ENCODE data around the gene ANKRD33. TPM values are rescaled to one million over a fixed set of nuclear protein-coding genes. Genes with fewer than 3 reads are reported as not detected.

ANKRD33 gene
- total RNA-seq, 1 experiment from 2014 or later: not detected

DNA sequence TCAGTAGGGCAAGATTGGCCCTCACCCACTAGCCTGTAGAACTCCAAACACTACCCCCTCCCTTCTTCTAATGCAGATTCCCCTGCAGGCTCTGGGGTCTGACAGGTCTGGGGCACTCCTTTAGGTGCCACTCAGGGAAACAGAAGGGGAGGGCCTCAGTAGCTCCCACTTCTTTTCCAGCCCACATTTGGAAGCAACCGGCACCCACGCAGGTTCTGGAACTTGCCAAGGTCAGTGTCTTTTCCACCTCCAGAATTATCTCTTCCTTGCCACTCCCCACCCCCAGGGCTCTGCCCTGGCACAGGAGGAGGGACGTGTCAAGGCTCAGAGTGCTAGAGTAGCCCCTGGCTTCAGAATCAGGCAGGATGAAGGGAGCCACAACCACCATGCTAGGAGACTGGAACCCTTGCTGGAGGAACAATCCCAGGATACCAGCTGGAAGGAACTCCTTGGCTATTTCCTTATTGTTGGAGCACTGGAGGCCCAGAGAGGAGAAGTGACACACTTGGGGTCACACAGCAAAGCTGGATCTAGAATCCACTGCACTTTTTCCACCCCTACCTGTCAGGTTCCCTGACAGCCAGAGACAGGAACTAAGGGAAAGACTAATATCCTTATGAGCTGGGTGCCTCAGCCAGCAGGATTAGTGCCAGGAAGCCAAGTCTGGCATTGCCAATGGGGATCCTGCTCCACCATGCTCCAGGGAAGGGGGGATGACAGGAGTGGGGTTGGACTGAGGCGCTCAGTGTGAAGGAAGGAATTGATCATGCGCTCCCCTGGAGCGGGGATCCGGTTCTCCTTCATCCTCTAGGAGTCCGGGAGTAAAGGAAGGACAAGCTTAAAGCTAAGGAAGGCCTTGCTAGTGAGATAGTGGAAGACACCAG, 37.6 kb upstream of the ANKRD33 start:
- ChIA-PET CTCF (interaction anchor here (0.6 kb wide), 1 partner anchor 310 kb away, joined by 5 read pairs; no protein-coding TSS in a partner anchor), POLR2A (ENCODE audit: low non-redundant PET) (interaction anchor here (1.0 kb wide), 1 partner anchor 104 kb away, joined by 8 read pairs; no protein-coding TSS in a partner anchor)
- Histone ChIP-seq H3K36me3 (ENCODE audit: insufficient read depth, low read length, poor library complexity, severe bottlenecking) (no peaks in the 10 kb centered on the region), H3K4me1 (ENCODE audit: insufficient read depth, low read length, poor library complexity, severe bottlenecking) (peaks cover 6% of the 10 kb centered on the region), H3K4me3 (ENCODE audit: low read depth, low read length, poor library complexity, severe bottlenecking) (no peak overlapping the region), H3K9me3 (ENCODE audit: low read depth, low read length, poor library complexity, severe bottlenecking) (no peaks in the 10 kb centered on the region), H3K27ac (ENCODE audit: low read depth, low read length, poor library complexity, severe bottlenecking) (no peak overlapping the region), H3K27me3 (replicated peaks; ENCODE audit: insufficient read depth, low read depth, low read length, poor library complexity) (peaks cover 15% of the 10 kb centered on the region)
- DNase-seq (ENCODE audit: low spot score): no peak
- intact Hi-C loops (cut with micrococcal nuclease; ENCODE audit: unreplicated experiment): no loop called here
- TF ChIP-seq, protein P1, sequence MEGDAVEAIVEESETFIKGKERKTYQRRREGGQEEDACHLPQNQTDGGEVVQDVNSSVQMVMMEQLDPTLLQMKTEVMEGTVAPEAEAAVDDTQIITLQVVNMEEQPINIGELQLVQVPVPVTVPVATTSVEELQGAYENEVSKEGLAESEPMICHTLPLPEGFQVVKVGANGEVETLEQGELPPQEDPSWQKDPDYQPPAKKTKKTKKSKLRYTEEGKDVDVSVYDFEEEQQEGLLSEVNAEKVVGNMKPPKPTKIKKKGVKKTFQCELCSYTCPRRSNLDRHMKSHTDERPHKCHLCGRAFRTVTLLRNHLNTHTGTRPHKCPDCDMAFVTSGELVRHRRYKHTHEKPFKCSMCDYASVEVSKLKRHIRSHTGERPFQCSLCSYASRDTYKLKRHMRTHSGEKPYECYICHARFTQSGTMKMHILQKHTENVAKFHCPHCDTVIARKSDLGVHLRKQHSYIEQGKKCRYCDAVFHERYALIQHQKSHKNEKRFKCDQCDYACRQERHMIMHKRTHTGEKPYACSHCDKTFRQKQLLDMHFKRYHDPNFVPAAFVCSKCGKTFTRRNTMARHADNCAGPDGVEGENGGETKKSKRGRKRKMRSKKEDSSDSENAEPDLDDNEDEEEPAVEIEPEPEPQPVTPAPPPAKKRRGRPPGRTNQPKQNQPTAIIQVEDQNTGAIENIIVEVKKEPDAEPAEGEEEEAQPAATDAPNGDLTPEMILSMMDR (conservative IDR thresholded peaks at IDR 0.05; ENCODE audit: low read depth, low read length): no peak
- TF ChIP-seq EZH2 (IDR thresholded peaks at IDR 0.05; ENCODE audit: borderline replicate concordance, low read depth, low read length, poor library complexity, severe bottlenecking): no peak
- BruUV-seq (replicated peaks): no TSS peak

DNA sequence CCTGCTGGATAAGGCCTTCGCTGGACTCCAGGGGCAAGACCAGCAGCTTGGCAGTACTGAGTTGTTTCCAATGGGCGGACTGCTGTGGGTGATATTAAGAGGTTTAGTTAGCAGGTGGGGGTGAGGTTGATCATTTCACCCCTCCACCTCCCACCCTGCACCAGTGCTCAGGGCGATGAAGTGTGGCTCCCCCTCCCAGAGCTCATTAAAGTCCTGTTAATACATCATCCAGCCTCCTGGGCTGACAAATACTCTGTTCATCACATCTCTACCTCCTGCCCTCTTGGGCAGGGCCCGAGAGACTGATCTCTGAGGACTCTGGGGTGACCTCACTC, 37.0 kb upstream of the ANKRD33 start:
- CTCF ChIA-PET: no interaction called here
- Histone ChIP-seq H3K27me3 (replicated peaks; ENCODE audit: insufficient read depth, low read depth, low read length, poor library complexity) (peaks cover 20% of the 10 kb centered on the region), H3K4me1 (ENCODE audit: insufficient read depth, low read length, poor library complexity, severe bottlenecking) (peaks cover 6% of the 10 kb centered on the region), H3K36me3 (ENCODE audit: insufficient read depth, low read length, poor library complexity, severe bottlenecking) (no peaks in the 10 kb centered on the region), H3K4me3 (ENCODE audit: low read depth, low read length, poor library complexity, severe bottlenecking) (no peak overlapping the region), H3K9me3 (ENCODE audit: low read depth, low read length, poor library complexity, severe bottlenecking) (no peaks in the 10 kb centered on the region), H3K27ac (ENCODE audit: low read depth, low read length, poor library complexity, severe bottlenecking) (no peak overlapping the region)
- POLR2A ChIA-PET (ENCODE audit: low non-redundant PET): no interaction called here
- BruUV-seq (replicated peaks): no TSS peak
- DNase-seq (ENCODE audit: low spot score): no peak
- no peak for TF ChIP-seq EZH2 (IDR thresholded peaks at IDR 0.05; ENCODE audit: borderline replicate concordance, low read depth, low read length, poor library complexity, severe bottlenecking)
- TF ChIP-seq, protein P1 (conservative IDR thresholded peaks at IDR 0.05; ENCODE audit: low read depth, low read length): no peak
- intact Hi-C loops (cut with micrococcal nuclease; ENCODE audit: unreplicated experiment): no loop called here

DNA sequence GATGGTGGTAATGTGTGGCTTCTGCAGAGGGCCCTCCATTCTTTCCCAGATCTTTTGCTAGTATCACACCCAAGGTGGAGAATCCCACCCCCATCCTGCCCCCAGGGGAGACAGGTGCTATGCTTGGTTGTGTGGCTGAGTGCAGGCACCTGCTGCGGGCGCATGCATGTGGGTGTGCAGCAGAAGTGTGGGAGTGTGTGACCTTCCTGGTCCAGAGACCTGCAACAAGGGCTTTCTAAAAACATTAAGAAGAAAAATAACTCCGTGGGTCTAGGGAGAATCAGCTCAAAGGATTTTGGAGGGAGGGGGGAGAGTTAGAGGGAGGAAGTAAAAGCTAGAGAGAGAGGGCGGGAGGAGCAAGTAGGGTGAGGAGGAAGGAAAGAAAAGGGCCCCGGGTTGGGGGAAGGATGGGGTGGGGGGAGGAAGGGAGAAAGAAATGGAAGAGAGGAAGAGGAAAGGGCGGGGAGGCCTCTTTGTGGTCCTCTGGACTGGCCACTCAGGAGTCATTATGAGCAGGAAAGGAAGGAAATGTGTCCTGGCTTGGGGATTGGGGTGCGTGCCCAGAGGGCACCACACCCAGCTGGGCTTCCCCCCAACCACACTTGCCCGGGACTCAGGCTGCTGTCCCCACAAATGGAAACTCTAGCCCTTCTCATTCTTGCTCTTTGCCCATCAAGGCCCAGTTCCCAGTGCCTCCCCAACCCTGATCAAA, 36.3 kb upstream of the ANKRD33 start:
- H3K4me1 ChIP-seq (ENCODE audit: insufficient read depth, low read length, poor library complexity, severe bottlenecking): peaks cover 6% of the 10 kb centered on the region

More for the DNA sequence above, 36.3 kb upstream of the ANKRD33 start:
- intact Hi-C loops (cut with micrococcal nuclease; ENCODE audit: unreplicated experiment): no loop called here
- TF ChIP-seq, protein P1 (conservative IDR thresholded peaks at IDR 0.05; ENCODE audit: low read depth, low read length): no peak
- no peak for TF ChIP-seq EZH2 (IDR thresholded peaks at IDR 0.05; ENCODE audit: borderline replicate concordance, low read depth, low read length, poor library complexity, severe bottlenecking)
- Histone ChIP-seq H3K4me3 (ENCODE audit: low read depth, low read length, poor library complexity, severe bottlenecking) (no peak overlapping the region), H3K36me3 (ENCODE audit: insufficient read depth, low read length, poor library complexity, severe bottlenecking) (no peaks in the 10 kb centered on the region), H3K27ac (ENCODE audit: low read depth, low read length, poor library complexity, severe bottlenecking) (no peak overlapping the region), H3K9me3 (ENCODE audit: low read depth, low read length, poor library complexity, severe bottlenecking) (no peaks in the 10 kb centered on the region), H3K27me3 (replicated peaks; ENCODE audit: insufficient read depth, low read depth, low read length, poor library complexity) (peaks cover 21% of the 10 kb centered on the region)
- ChIA-PET CTCF (no interaction called here), POLR2A (ENCODE audit: low non-redundant PET) (no interaction called here)
- DNase-seq (ENCODE audit: low spot score): no peak
- BruUV-seq (replicated peaks): no TSS peak

All from A673 (cell line).